ENCODE data around the gene EXOC3L1. TPM values are rescaled to one million over a fixed set of nuclear protein-coding genes. Genes with fewer than 3 reads are reported as not detected.

The EXOC3L1 gene
- total and polyA plus RNA-seq, 2 of the 13 experiments (the other 11 are each of a cell fraction or from before 2014, with no cell fraction given), result 0.12 TPM; not detected in 1

DNA sequence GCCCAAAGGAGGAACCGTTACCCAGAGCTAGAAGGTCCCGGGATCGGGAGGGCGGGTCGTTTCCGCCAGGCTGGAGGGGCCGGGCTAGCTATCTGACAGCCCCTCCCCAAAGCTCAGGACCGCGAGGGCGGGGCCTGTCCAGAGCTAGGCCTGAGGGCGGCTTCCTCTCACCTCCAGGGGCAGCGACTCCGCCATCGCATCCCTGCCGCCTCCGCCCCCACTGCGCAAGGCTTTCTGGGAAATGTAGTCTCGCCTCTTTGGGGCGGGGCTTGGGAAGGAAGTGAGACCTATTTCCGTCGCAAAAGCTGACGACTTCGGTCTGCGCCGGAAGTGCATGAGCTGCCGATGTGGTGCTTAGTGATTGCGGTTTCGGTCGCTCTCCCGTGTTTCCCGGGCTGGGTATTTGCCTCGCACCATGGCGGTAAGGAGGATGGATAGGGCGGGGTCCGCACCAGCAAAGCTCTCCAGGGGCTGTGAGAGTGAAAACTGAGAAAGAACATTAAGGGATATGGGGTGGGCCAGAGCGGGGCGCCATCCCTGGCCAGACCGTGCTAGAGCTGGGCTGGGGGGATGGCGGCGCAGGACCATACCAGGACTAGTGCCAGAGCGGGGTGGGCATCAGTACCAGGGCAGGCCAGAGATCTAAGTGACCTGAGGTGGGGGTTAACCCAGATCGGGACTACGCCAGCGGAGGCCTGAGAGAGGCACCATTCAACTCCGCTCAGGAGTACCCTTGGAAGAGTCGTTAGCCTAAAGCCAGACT lies 37.0 kb upstream of the EXOC3L1 start, which contains the start of gene TMEM208 (continued):
- TF ChIP-seq, protein P1, sequence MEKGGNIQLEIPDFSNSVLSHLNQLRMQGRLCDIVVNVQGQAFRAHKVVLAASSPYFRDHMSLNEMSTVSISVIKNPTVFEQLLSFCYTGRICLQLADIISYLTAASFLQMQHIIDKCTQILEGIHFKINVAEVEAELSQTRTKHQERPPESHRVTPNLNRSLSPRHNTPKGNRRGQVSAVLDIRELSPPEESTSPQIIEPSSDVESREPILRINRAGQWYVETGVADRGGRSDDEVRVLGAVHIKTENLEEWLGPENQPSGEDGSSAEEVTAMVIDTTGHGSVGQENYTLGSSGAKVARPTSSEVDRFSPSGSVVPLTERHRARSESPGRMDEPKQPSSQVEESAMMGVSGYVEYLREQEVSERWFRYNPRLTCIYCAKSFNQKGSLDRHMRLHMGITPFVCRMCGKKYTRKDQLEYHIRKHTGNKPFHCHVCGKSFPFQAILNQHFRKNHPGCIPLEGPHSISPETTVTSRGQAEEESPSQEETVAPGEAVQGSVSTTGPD (CRISPR knock-in tag; IDR thresholded peaks at IDR 0.05), result peak; percentile 99
- TF ChIP-seq HMG20B (CRISPR knock-in tag; conservative IDR thresholded peaks at IDR 0.05), result no peak
- no peak for TF ChIP-seq RBAK (CRISPR knock-in tag; IDR thresholded peaks at IDR 0.05)
- TF ChIP-seq, protein P2, sequence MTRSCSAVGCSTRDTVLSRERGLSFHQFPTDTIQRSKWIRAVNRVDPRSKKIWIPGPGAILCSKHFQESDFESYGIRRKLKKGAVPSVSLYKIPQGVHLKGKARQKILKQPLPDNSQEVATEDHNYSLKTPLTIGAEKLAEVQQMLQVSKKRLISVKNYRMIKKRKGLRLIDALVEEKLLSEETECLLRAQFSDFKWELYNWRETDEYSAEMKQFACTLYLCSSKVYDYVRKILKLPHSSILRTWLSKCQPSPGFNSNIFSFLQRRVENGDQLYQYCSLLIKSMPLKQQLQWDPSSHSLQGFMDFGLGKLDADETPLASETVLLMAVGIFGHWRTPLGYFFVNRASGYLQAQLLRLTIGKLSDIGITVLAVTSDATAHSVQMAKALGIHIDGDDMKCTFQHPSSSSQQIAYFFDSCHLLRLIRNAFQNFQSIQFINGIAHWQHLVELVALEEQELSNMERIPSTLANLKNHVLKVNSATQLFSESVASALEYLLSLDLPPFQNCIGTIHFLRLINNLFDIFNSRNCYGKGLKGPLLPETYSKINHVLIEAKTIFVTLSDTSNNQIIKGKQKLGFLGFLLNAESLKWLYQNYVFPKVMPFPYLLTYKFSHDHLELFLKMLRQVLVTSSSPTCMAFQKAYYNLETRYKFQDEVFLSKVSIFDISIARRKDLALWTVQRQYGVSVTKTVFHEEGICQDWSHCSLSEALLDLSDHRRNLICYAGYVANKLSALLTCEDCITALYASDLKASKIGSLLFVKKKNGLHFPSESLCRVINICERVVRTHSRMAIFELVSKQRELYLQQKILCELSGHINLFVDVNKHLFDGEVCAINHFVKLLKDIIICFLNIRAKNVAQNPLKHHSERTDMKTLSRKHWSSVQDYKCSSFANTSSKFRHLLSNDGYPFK (CRISPR knock-in tag; IDR thresholded peaks at IDR 0.05; ENCODE audit: borderline replicate concordance), result peak; percentile 97
- TF ChIP-seq GZF1 (CRISPR knock-in tag; IDR thresholded peaks at IDR 0.05), result no peak
- TF ChIP-seq ZKSCAN8 (CRISPR knock-in tag; IDR thresholded peaks at IDR 0.05; ENCODE audit: borderline replicate concordance), result peak; percentile 88
- peak; percentile 85; the same call in 1 of the 2 replicates for TF ChIP-seq KDM3A (CRISPR knock-in tag; IDR thresholded peaks at IDR 0.05; ENCODE audit: low read depth)
- TF ChIP-seq, protein P3, sequence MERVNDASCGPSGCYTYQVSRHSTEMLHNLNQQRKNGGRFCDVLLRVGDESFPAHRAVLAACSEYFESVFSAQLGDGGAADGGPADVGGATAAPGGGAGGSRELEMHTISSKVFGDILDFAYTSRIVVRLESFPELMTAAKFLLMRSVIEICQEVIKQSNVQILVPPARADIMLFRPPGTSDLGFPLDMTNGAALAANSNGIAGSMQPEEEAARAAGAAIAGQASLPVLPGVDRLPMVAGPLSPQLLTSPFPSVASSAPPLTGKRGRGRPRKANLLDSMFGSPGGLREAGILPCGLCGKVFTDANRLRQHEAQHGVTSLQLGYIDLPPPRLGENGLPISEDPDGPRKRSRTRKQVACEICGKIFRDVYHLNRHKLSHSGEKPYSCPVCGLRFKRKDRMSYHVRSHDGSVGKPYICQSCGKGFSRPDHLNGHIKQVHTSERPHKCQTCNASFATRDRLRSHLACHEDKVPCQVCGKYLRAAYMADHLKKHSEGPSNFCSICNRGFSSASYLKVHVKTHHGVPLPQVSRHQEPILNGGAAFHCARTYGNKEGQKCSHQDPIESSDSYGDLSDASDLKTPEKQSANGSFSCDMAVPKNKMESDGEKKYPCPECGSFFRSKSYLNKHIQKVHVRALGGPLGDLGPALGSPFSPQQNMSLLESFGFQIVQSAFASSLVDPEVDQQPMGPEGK (CRISPR knock-in tag; IDR thresholded peaks at IDR 0.05), result peak; percentile 94
- peak; percentile 82; the same call in 1 of the 2 replicates for TF ChIP-seq ZBTB38 (CRISPR knock-in tag; IDR thresholded peaks at IDR 0.05)
- TF ChIP-seq, protein P4, sequence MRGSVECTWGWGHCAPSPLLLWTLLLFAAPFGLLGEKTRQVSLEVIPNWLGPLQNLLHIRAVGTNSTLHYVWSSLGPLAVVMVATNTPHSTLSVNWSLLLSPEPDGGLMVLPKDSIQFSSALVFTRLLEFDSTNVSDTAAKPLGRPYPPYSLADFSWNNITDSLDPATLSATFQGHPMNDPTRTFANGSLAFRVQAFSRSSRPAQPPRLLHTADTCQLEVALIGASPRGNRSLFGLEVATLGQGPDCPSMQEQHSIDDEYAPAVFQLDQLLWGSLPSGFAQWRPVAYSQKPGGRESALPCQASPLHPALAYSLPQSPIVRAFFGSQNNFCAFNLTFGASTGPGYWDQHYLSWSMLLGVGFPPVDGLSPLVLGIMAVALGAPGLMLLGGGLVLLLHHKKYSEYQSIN (CRISPR knock-in tag; IDR thresholded peaks at IDR 0.05; ENCODE audit: borderline replicate concordance), result no peak
- peak; percentile 95 for TF ChIP-seq KMT2A (CRISPR knock-in tag; IDR thresholded peaks at IDR 0.05)
- TF ChIP-seq, protein P5, sequence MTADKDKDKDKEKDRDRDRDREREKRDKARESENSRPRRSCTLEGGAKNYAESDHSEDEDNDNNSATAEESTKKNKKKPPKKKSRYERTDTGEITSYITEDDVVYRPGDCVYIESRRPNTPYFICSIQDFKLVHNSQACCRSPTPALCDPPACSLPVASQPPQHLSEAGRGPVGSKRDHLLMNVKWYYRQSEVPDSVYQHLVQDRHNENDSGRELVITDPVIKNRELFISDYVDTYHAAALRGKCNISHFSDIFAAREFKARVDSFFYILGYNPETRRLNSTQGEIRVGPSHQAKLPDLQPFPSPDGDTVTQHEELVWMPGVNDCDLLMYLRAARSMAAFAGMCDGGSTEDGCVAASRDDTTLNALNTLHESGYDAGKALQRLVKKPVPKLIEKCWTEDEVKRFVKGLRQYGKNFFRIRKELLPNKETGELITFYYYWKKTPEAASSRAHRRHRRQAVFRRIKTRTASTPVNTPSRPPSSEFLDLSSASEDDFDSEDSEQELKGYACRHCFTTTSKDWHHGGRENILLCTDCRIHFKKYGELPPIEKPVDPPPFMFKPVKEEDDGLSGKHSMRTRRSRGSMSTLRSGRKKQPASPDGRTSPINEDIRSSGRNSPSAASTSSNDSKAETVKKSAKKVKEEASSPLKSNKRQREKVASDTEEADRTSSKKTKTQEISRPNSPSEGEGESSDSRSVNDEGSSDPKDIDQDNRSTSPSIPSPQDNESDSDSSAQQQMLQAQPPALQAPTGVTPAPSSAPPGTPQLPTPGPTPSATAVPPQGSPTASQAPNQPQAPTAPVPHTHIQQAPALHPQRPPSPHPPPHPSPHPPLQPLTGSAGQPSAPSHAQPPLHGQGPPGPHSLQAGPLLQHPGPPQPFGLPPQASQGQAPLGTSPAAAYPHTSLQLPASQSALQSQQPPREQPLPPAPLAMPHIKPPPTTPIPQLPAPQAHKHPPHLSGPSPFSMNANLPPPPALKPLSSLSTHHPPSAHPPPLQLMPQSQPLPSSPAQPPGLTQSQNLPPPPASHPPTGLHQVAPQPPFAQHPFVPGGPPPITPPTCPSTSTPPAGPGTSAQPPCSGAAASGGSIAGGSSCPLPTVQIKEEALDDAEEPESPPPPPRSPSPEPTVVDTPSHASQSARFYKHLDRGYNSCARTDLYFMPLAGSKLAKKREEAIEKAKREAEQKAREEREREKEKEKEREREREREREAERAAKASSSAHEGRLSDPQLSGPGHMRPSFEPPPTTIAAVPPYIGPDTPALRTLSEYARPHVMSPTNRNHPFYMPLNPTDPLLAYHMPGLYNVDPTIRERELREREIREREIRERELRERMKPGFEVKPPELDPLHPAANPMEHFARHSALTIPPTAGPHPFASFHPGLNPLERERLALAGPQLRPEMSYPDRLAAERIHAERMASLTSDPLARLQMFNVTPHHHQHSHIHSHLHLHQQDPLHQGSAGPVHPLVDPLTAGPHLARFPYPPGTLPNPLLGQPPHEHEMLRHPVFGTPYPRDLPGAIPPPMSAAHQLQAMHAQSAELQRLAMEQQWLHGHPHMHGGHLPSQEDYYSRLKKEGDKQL (CRISPR knock-in tag; IDR thresholded peaks at IDR 0.05; ENCODE audit: low read depth), result peak; percentile 58; the same call in 1 of the 2 replicates
- TF ChIP-seq, protein P6, sequence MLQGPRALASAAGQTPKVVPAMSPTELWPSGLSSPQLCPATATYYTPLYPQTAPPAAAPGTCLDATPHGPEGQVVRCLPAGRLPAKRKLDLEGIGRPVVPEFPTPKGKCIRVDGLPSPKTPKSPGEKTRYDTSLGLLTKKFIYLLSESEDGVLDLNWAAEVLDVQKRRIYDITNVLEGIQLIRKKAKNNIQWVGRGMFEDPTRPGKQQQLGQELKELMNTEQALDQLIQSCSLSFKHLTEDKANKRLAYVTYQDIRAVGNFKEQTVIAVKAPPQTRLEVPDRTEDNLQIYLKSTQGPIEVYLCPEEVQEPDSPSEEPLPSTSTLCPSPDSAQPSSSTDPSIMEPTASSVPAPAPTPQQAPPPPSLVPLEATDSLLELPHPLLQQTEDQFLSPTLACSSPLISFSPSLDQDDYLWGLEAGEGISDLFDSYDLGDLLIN (CRISPR knock-in tag; IDR thresholded peaks at IDR 0.05; ENCODE audit: borderline replicate concordance), result peak; percentile 88; the same call in 1 of the 2 replicates

Measured in HepG2 (cell line).